Right renal pelvis (tissue), 4 donors: Measurements from ENCODE around the gene PODXL2. TPM values are rescaled to one million over a fixed set of nuclear protein-coding genes. Genes with fewer than 3 reads are reported as not detected.
"Not testable (repeated sequence)": the region's sequence is repeated elsewhere in the genome, so short reads cannot be mapped to it uniquely, and the experiment has no call there.

Experiments used
- DNase-seq, 4 donors: peaks; one replicate each; pipeline ENCODE4 v3.0.0-alpha.2; 2013; ENCODE audit warnings: low read depth in 4 of 4, low spot score in 3 of 4, missing footprints in 1 of 4
- polyA plus RNA-seq, 4 donors: library from polyadenylated mRNA; unstranded; fragments of 120-200 nt; gene quantifications; one replicate each; pipeline ENCODE4 v1.2.1, GENCODE V29; 2013; ENCODE audit not compliant: insufficient read length in 4 of 4

PODXL2 gene
- polyA plus RNA-seq, 4 donors, result 44.5 to 62.0 (median 49.1) TPM

- peak in 3 of 4 donors; percentile 53 to 59 (median 58) for DNase-seq
Observed at GRCh38 chr3:127672429-127673190, 43.6 kb downstream of the PODXL2 start, which contains the start of gene ABTB1. Gene ABTB1, plus strand, starts transcription at chr3:127672952. Its CDS starts 74 bp downstream, at chr3:127673026.

GRCh38 chr3:127673191-127674100, 44.5 kb downstream of the PODXL2 start:
- DNase-seq, result no peak

GRCh38 chr3:127674101-127674721, 45.2 kb downstream of the PODXL2 start:
- DNase-seq, result no peak

GRCh38 chr3:127674790-127675189, 45.8 kb downstream of the PODXL2 start:
- DNase-seq, result no peak

- no peak for DNase-seq
Observed at GRCh38 chr3:127675651-127676391, 46.8 kb downstream of the PODXL2 start.

- DNase-seq, result no peak
Observed at GRCh38 chr3:127676456-127676855, 47.5 kb downstream of the PODXL2 start.

GRCh38 chr3:127676921-127677351, 48.0 kb downstream of the PODXL2 start:
- DNase-seq, result no peak

- no peak for DNase-seq
Observed at GRCh38 chr3:127677541-127678314, 48.7 kb downstream of the PODXL2 start.

GRCh38 chr3:127678315-127678599, 49.3 kb downstream of the PODXL2 start:
- DNase-seq, result no peak

GRCh38 chr3:127678611-127679533, 49.9 kb downstream of the PODXL2 start:
- DNase-seq, result no peak

- no peak for DNase-seq
Observed at GRCh38 chr3:127679534-127680145, 50.7 kb downstream of the PODXL2 start.

- DNase-seq, result no peak
Observed at GRCh38 chr3:127680146-127680661, 51.2 kb downstream of the PODXL2 start.

GRCh38 chr3:127680798-127681221, 51.8 kb downstream of the PODXL2 start:
- no peak for DNase-seq

GRCh38 chr3:127682175-127682554, 53.2 kb downstream of the PODXL2 start:
- DNase-seq, result not testable (repeated sequence)

- no peak for DNase-seq
Observed at GRCh38 chr3:127682561-127682960, 53.6 kb downstream of the PODXL2 start.

- DNase-seq, result no peak
Observed at GRCh38 chr3:127684871-127685707, 56.1 kb downstream of the PODXL2 start.
